K562 (cell line): ENCODE data around the gene EEF1AKMT1. TPM values are rescaled to one million over a fixed set of nuclear protein-coding genes. Genes with fewer than 3 reads are reported as not detected.

Experiments
- ATAC-seq: fragments of 200-7000 bp; cut with Tn5 transposase; 3 replicates; pipeline ENCODE4 v1.9.1; 2020; ENCODE audit warnings: moderate library complexity
- BruUV-seq: library from RNA; stranded (reverse); fragments of 400-500 nt; replicated peaks from 2 replicates; lab custom pipeline; 2021; lab: Mats Ljungman, UMichigan
- CTCF ChIA-PET: fragments of 300-600 bp; formaldehyde crosslinking; extraction: SDS; loops from one replicate; lab custom pipeline; 2021; ENCODE audit warnings: low intra/inter-chr PET ratio; lab: Yijun Ruan, JAX
- POLR2A ChIA-PET: fragments of 300-600, 350-650 bp; sonication (Branson Sonifier 250); formaldehyde crosslinking; extraction: SDS; loops from one replicate; lab custom pipeline; 2021; ENCODE audit warnings: antibody characterized with exemption, inconsistent platforms; lab: Yijun Ruan, JAX
- DNase-seq, 4 experiments: peaks; one replicate each; pipeline versions ENCODE4 v3.0.0 to v3.0.0-alpha.2; 2011 to 2018; ENCODE audit warnings: low spot score in 3 of 4, mixed read lengths in 3 of 4; ENCODE audit errors: extremely low read depth in 1 of 4
- FAIRE-seq: peaks from 2 replicates; lab custom pipeline; 2011; peaks lifted over from hg19 to GRCh38; lab: Jason Lieb, UNC
- H2AFZ ChIP-seq: 2 replicates; pipeline ENCODE4 v1.6.0; 2011; ENCODE audit warnings: low read depth, low read length, control low read depth, inconsistent platforms
- H3K27ac ChIP-seq: fragments of 200-600 bp; 3 replicates; pipeline ENCODE4 v1.8.0; 2011; ENCODE audit warnings: low read depth, mild to moderate bottlenecking, control low read depth, inconsistent platforms, low read length, moderate library complexity, mixed read lengths; ENCODE audit errors: extremely low read depth
- H3K27me3 ChIP-seq, 2 experiments: fragments of 300-600 bp in 1 of 2; 2 replicates in 1 of 2; 3 replicates in 1 of 2; pipeline versions ENCODE4 v1.6.0 to v1.8.0; 2011; ENCODE audit warnings: inconsistent platforms in 2 of 2, low read length in 2 of 2, mild to moderate bottlenecking in 1 of 2, mixed read lengths in 1 of 2, moderate library complexity in 1 of 2; ENCODE audit not compliant: control insufficient read depth in 2 of 2, insufficient read depth in 2 of 2
- H3K36me3 ChIP-seq: fragments of 300-600 bp; 3 replicates; pipeline ENCODE4 v1.8.0; 2011; ENCODE audit warnings: mild to moderate bottlenecking, low read length, inconsistent platforms; ENCODE audit not compliant: control insufficient read depth, insufficient read depth
- H3K4me1 ChIP-seq, 2 experiments: fragments of 200-600 bp in 1 of 2; replicated peaks in 1 of 2; 2 replicates in 1 of 2; 3 replicates in 1 of 2; pipeline versions ENCODE4 v1.5.1 to v1.8.0; 2011; ENCODE audit warnings: inconsistent platforms in 2 of 2, low read length in 2 of 2, mild to moderate bottlenecking in 1 of 2, mixed read lengths in 1 of 2, moderate library complexity in 1 of 2; ENCODE audit not compliant: control insufficient read depth in 2 of 2, insufficient read depth in 2 of 2
- H3K4me2 ChIP-seq: 2 replicates; pipeline ENCODE4 v1.6.1; 2011; ENCODE audit warnings: low read length, control low read depth, inconsistent platforms, mixed read lengths; ENCODE audit not compliant: insufficient read depth
- H3K4me3 ChIP-seq: fragments of 200-600 bp; sonication (generic), shearing (Covaris generic); 2 replicates; pipeline ENCODE4 v1.5.1; 2016; ENCODE audit warnings: control low read depth, inconsistent platforms
- H3K79me2 ChIP-seq: fragments of 200-600 bp; 3 replicates; pipeline ENCODE4 v1.8.0; 2011; ENCODE audit warnings: low read length, inconsistent platforms; ENCODE audit not compliant: control insufficient read depth, insufficient read depth
- H3K9ac ChIP-seq, 2 experiments: 2 replicates each; pipeline versions ENCODE4 v1.6.0 to v1.6.1; 2011; ENCODE audit warnings: low read depth in 2 of 2, low read length in 2 of 2, control low read depth in 1 of 2, inconsistent platforms in 1 of 2, mild to moderate bottlenecking in 1 of 2, mixed read lengths in 1 of 2; ENCODE audit not compliant: insufficient read depth in 1 of 2
- H3K9me1 ChIP-seq: one replicate; pipeline ENCODE4 v1.6.0; 2011; ENCODE audit warnings: inconsistent platforms, mild to moderate bottlenecking, low read length, moderate library complexity; ENCODE audit not compliant: control insufficient read depth, insufficient read depth
- H3K9me3 ChIP-seq: replicated peaks from 2 replicates; pipeline ENCODE4 v1.5.1; 2011; ENCODE audit warnings: low read depth, low read length, inconsistent platforms; ENCODE audit not compliant: control insufficient read depth, insufficient read depth
- H4K20me1 ChIP-seq: replicated peaks from 2 replicates; pipeline ENCODE4 v1.6.1; 2011; ENCODE audit warnings: low read length, inconsistent platforms, mixed read lengths; ENCODE audit not compliant: control insufficient read depth, insufficient read depth
- C11orf30 ChIP-seq: fragments of 450-650 bp; IDR thresholded peaks from 2 replicates; pipeline ENCODE4 v1.6.1; 2016; ENCODE audit warnings: low read depth, mild to moderate bottlenecking
- CBX1 ChIP-seq: sonication (generic); IDR thresholded peaks from 2 replicates; pipeline ENCODE4 v1.6.1; 2016; ENCODE audit warnings: antibody characterized with exemption, low read depth, mild to moderate bottlenecking
- ESRRA ChIP-seq: fragments of 450-650 bp; IDR thresholded peaks from 2 replicates; pipeline ENCODE4 v1.6.1; 2014; ENCODE audit warnings: low read depth, mild to moderate bottlenecking, moderate library complexity, borderline replicate concordance
- GATAD2B ChIP-seq: fragments of 450-650 bp; IDR thresholded peaks from 2 replicates; pipeline ENCODE4 v1.6.1; 2017; ENCODE audit warnings: mild to moderate bottlenecking, borderline replicate concordance
- HNRNPK ChIP-seq: fragments of 200-400 bp; formaldehyde crosslinking; IDR thresholded peaks from one replicate; pipeline ENCODE4 v1.6.1; 2018; ENCODE audit warnings: mild to moderate bottlenecking, low read depth, low read length; ENCODE audit not compliant: poor library complexity, severe bottlenecking
- KHSRP ChIP-seq: fragments of 450-650 bp; IDR thresholded peaks from 2 replicates; pipeline ENCODE4 v1.6.1; 2017
- LARP7 ChIP-seq: fragments of 450-650 bp; IDR thresholded peaks from 2 replicates; pipeline ENCODE4 v1.6.1; 2016
- MAFG ChIP-seq: fragments of 450-650 bp; conservative IDR thresholded peaks from 2 replicates; pipeline ENCODE4 v1.6.1; 2016; ENCODE audit warnings: missing genetic modification characterization, missing compliant biosample characterization
- MAFK ChIP-seq: IDR thresholded peaks from 2 replicates; pipeline ENCODE4 v1.6.1; 2011; ENCODE audit warnings: low read length, improper control_type of control experiment
- NFE2 ChIP-seq: IDR thresholded peaks from 2 replicates; pipeline ENCODE4 v1.6.1; 2014; ENCODE audit warnings: antibody characterized with exemption, low read depth
- TAL1 ChIP-seq: fragments of 450-650 bp; IDR thresholded peaks from 2 replicates; pipeline ENCODE4 v1.6.1; 2016; ENCODE audit warnings: mild to moderate bottlenecking
- ZNF23 ChIP-seq: fragments of 250-450 bp; sonication (Bioruptor Pico); IDR thresholded peaks from 2 replicates; pipeline ENCODE4 v1.4.0; 2020; ENCODE audit warnings: mild to moderate bottlenecking
- ZNF316 ChIP-seq: fragments of 450-650 bp; IDR thresholded peaks from 2 replicates; pipeline ENCODE4 v1.6.1; 2016
- ZNF324 ChIP-seq: fragments of 250-450 bp; sonication (Bioruptor Pico); IDR thresholded peaks from 2 replicates; pipeline ENCODE4 v1.4.0; 2020; ENCODE audit warnings: mild to moderate bottlenecking
- WGBS: fragments of 100-300 bp; shearing (Covaris generic); methylation state at CpG from one replicate; pipeline ENCODE4 v1.1.6; 2016; ENCODE audit warnings: low coverage, mixed read lengths; ENCODE audit not compliant: insufficient coverage; ENCODE audit errors: missing lambda C conversion rate; 5-methylcytosine and 5-hydroxymethylcytosine counted together
- in situ Hi-C: fragments of 300-500 bp; cut with MboI; formaldehyde crosslinking; loops from 4 replicates; pipeline ENCODE4 v1.15.0; 2018; ENCODE audit warnings: inconsistent platforms, mixed read lengths
- intact Hi-C: fragments of 100-400 bp; cut with micrococcal nuclease; formaldehyde crosslinking; loops from 2 replicates; pipeline ENCODE4 v1.14.2; 2022
- polyA plus RNA-seq, 8 experiments: library from polyadenylated mRNA; depleted of rRNA in 4 of 8; stranded (reverse) in 5 of 8; unstranded in 3 of 8; fragments of >200 nt; fragmentation: Nextera tagmentation in 2 of 8; fragmentation: Illumina TruSeq in 1 of 8; extraction: Ambion mirVana in 2 of 8; extraction: Trizol in 1 of 8; gene quantifications; 2 replicates each; pipeline versions ENCODE4 v1.2.1 to v1.2.3, GENCODE V29; 2011 to 2014; ENCODE audit warnings: inconsistent platforms in 1 of 8, missing spikeins in 1 of 8
- total RNA-seq, 7 experiments: library from RNA; depleted of rRNA in 6 of 7; stranded (reverse); fragments of >200 nt in 6 of 7; fragmentation: Illumina TruSeq in 2 of 7; extraction: Trizol in 2 of 7; gene quantifications; 2 replicates each; pipeline versions ENCODE4 v1.2.1 to v1.2.3, GENCODE V29; 2011 to 2021; ENCODE audit warnings: low replicate concordance in 1 of 7
- TF ChIP-seq, protein P1 (sequence below): sonication (generic); formaldehyde crosslinking; IDR thresholded peaks from 2 replicates; pipeline ENCODE4 v1.8.0; 2023; ENCODE audit warnings: mild to moderate bottlenecking, missing genetic modification reagents

EEF1AKMT1 gene
- total and polyA plus RNA-seq, 9 of the 15 experiments (the other 6 are each of a cell fraction or from before 2014, with no cell fraction given): 5.3 to 36.3 (median 7.9) TPM

DNA sequence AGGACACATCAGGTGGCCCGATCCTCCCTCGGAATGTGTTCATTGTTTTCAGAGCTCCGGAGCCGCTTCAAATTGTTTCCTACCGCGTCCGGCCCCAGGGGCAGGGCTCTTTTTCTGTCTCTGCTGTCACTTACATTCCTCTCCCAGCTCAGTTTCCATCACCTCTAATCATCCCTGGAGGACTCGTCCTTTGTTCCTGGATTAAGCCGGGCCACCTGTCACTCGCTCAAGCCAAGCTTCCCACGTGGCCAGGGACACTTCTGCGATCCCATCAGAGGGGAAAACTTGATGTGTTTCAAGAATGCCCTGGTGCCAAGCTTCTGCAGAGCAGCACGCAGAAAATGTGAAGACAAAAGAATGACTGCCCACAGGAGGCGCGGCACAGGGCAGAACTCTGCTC lies 56.8 kb downstream of the EEF1AKMT1 start:
- DNase-seq (no peak), FAIRE-seq (no peak), ATAC-seq (no peak)
- TF ChIP-seq HNRNPK (no peak), KHSRP (no peak), LARP7 (no peak), ZNF23 (CRISPR knock-in tag) (no peak), ESRRA (no peak), CBX1 (no peak)
- Histone ChIP-seq H3K9ac (no peak overlapping the region), H3K36me3 (no peaks in the 10 kb centered on the region), H3K9me3 (no peaks in the 10 kb centered on the region), H3K9me1 (no peaks in the 10 kb centered on the region), H2AFZ (no peak overlapping the region), H4K20me1 (no peaks in the 10 kb centered on the region), H3K4me3 (no peak overlapping the region), H3K27me3 (peaks cover 0 to 16% of the 10 kb centered on the region in 2 experiments; a peak in 2 of 5 replicates), H3K27ac (no peak overlapping the region), H3K4me2 (no peak overlapping the region), H3K79me2 (no peaks in the 10 kb centered on the region), H3K4me1 (peaks cover 2 to 24% of the 10 kb centered on the region in 2 experiments; a peak in 3 of 5 replicates)
- intact Hi-C loops (no loop called here), in situ Hi-C loops (loop anchor here (5.0 to 10.0 kb wide), 2 partner anchors 208 to 225 kb away; no protein-coding TSS in a partner anchor)
- WGBS: 30% methylated on average over 7 of the region's 15 CpGs
- ChIA-PET POLR2A (interaction anchor here (0.6 kb wide), 1 partner anchor 16 kb away, joined by 5 read pairs; no protein-coding TSS in a partner anchor), CTCF (no interaction called here)
- BruUV-seq: no TSS peak

DNA sequence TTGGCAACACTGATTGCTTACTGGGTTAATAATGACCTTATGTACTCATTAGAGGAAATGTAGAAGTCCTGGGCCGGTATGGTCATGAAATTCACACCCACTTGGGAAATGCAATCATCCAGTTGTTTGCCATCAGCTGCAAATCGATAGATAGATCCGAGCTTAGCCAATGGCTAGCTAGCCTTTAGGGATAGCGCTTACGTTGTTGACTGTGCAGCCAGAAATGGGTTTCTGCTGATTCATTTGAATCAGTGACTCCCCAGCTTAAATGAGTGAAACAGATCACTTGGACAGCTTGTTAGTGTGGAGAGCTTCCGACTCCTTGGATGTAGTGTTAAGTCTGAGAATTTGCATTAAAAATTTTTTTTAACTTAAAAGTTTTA lies 58.4 kb downstream of the EEF1AKMT1 start:
- Histone ChIP-seq H3K9me1 (no peaks in the 10 kb centered on the region), H3K9ac (no peak overlapping the region), H3K9me3 (no peaks in the 10 kb centered on the region), H3K79me2 (no peaks in the 10 kb centered on the region), H3K27me3 (peaks cover 0 to 15% of the 10 kb centered on the region in 2 experiments; a peak in 2 of 5 replicates), H3K4me1 (peaks cover 2 to 14% of the 10 kb centered on the region in 2 experiments; a peak in 3 of 5 replicates), H3K36me3 (no peaks in the 10 kb centered on the region), H3K27ac (no peak overlapping the region), H3K4me2 (no peak overlapping the region), H2AFZ (no peak overlapping the region), H4K20me1 (no peaks in the 10 kb centered on the region), H3K4me3 (no peak overlapping the region)
- ChIA-PET CTCF (no interaction called here), POLR2A (interaction anchor here (0.8 kb wide), 1 partner anchor 8 kb away, joined by 4 read pairs; no protein-coding TSS in a partner anchor)
- intact Hi-C loops: no loop called here
- in situ Hi-C loops: loop anchor here (5.0 to 10.0 kb wide), 2 partner anchors 209 to 223 kb away; no protein-coding TSS in a partner anchor
- BruUV-seq: no TSS peak
- TF ChIP-seq NFE2 (peak; percentile 66), MAFG (peak; percentile 53), ZNF324 (CRISPR knock-in tag) (no peak), GATAD2B (no peak), C11orf30 (peak; percentile 56), MAFK (peak; percentile 6; the same call in 1 of the 2 replicates), TAL1 (no peak), ZNF316 (peak; percentile 58)
- TF ChIP-seq, protein P1, sequence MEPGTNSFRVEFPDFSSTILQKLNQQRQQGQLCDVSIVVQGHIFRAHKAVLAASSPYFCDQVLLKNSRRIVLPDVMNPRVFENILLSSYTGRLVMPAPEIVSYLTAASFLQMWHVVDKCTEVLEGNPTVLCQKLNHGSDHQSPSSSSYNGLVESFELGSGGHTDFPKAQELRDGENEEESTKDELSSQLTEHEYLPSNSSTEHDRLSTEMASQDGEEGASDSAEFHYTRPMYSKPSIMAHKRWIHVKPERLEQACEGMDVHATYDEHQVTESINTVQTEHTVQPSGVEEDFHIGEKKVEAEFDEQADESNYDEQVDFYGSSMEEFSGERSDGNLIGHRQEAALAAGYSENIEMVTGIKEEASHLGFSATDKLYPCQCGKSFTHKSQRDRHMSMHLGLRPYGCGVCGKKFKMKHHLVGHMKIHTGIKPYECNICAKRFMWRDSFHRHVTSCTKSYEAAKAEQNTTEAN (CRISPR knock-in tag): no peak
- no peak for ATAC-seq
- DNase-seq: no peak
- 16% methylated on average over 6 of the region's 6 CpGs for WGBS
- FAIRE-seq: no peak
